SK-N-SH (cell line): ENCODE data around the gene PRKCA. TPM values are rescaled to one million over a fixed set of nuclear protein-coding genes. Genes with fewer than 3 reads are reported as not detected.

Source experiments
- CTCF ChIA-PET: fragments of 300-600, 350-600 bp; formaldehyde crosslinking; extraction: SDS; loops from one replicate; lab custom pipeline; 2021; lab: Yijun Ruan, JAX
- POLR2A ChIA-PET: fragments of 350-600 bp; sonication (Branson Sonifier 250); formaldehyde crosslinking; extraction: SDS; loops from one replicate; lab custom pipeline; 2020; ENCODE audit warnings: antibody characterized with exemption, inconsistent platforms; lab: Yijun Ruan, JAX
- DNase-seq: peaks from one replicate; pipeline ENCODE4 v3.0.0; 2012
- H2AFZ ChIP-seq: fragments of 200-600 bp; sonication (generic); 2 replicates; pipeline ENCODE4 v1.8.1; 2016; ENCODE audit warnings: antibody characterized with exemption, mild to moderate bottlenecking, low read depth
- H3F3A ChIP-seq: fragments of 200-600 bp; sonication (generic); replicated peaks from 2 replicates; pipeline ENCODE3; 2016; ENCODE audit warnings: antibody characterized with exemption, mild to moderate bottlenecking; ENCODE audit not compliant: insufficient read depth
- H3K27ac ChIP-seq, 2 experiments: fragments of 200-500 bp in 1 of 2; fragments of 200-600 bp in 1 of 2; sonication (Bioruptor generic) in 1 of 2; sonication (generic), shearing (Covaris generic) in 1 of 2; 2 replicates each; pipeline versions ENCODE4 v1.5.1 to v1.6.1; 2014 to 2016; ENCODE audit warnings: low read depth in 2 of 2, inconsistent platforms in 1 of 2, low read length in 1 of 2, mild to moderate bottlenecking in 1 of 2, mixed read lengths in 1 of 2
- H3K27me3 ChIP-seq: fragments of 200-600 bp; sonication (generic), shearing (Covaris generic); 2 replicates; pipeline ENCODE4 v1.6.1; 2016; ENCODE audit warnings: mixed run types; ENCODE audit not compliant: insufficient read depth
- H3K36me3 ChIP-seq, 2 experiments: fragments of 200-500 bp in 1 of 2; fragments of 200-600 bp in 1 of 2; sonication (Bioruptor generic) in 1 of 2; sonication (generic) in 1 of 2; replicated peaks in 1 of 2; 2 replicates each; pipeline versions ENCODE3 to v1.5.1; 2014 to 2016; ENCODE audit warnings: low read length in 1 of 2, mild to moderate bottlenecking in 1 of 2; ENCODE audit not compliant: insufficient read depth in 2 of 2, control insufficient read depth in 1 of 2
- H3K4me1 ChIP-seq, 2 experiments: fragments of 200-500 bp in 1 of 2; fragments of 200-600 bp in 1 of 2; sonication (Bioruptor generic) in 1 of 2; sonication (generic), shearing (Covaris generic) in 1 of 2; 2 replicates each; pipeline versions ENCODE4 v1.5.1 to v1.6.1; 2014 to 2016; ENCODE audit warnings: low read depth in 1 of 2, low read length in 1 of 2, mixed run types in 1 of 2; ENCODE audit not compliant: insufficient read depth in 2 of 2, control insufficient read depth in 1 of 2
- H3K4me2 ChIP-seq: fragments of 200-600 bp; sonication (generic), shearing (Covaris generic); 2 replicates; pipeline ENCODE4 v1.6.1; 2017; ENCODE audit warnings: mixed run types
- H3K4me3 ChIP-seq, 2 experiments: fragments of 200-500 bp in 1 of 2; fragments of 200-600 bp in 1 of 2; sonication (Bioruptor generic) in 1 of 2; sonication (generic), shearing (Covaris generic) in 1 of 2; 2 replicates each; pipeline versions ENCODE4 v1.5.1 to v1.8.1; 2014 to 2016; ENCODE audit warnings: low read depth in 2 of 2, inconsistent platforms in 1 of 2, low read length in 1 of 2, mild to moderate bottlenecking in 1 of 2, mixed read lengths in 1 of 2, moderate library complexity in 1 of 2
- H3K79me2 ChIP-seq: fragments of 200-600 bp; sonication (generic); 2 replicates; pipeline ENCODE4 v1.8.1; 2017; ENCODE audit warnings: mild to moderate bottlenecking; ENCODE audit not compliant: insufficient read depth
- H3K9ac ChIP-seq: fragments of 200-600 bp; sonication (generic); 2 replicates; pipeline ENCODE4 v1.6.1; 2017; ENCODE audit warnings: mixed run types
- H3K9me2 ChIP-seq: fragments of 200-600 bp; sonication (generic); 2 replicates; pipeline ENCODE4 v1.6.1; 2017; ENCODE audit warnings: mixed run types
- H3K9me3 ChIP-seq: fragments of 200-600 bp; sonication (generic); 2 replicates; pipeline ENCODE4 v1.6.1; 2017; ENCODE audit warnings: mixed run types, mild to moderate bottlenecking, moderate library complexity
- H4K20me1 ChIP-seq: fragments of 200-600 bp; sonication (generic); 2 replicates; pipeline ENCODE4 v1.6.1; 2017; ENCODE audit warnings: mild to moderate bottlenecking, mixed run types; ENCODE audit not compliant: insufficient read depth
- CHD2 ChIP-seq: fragments of 150-350 bp; IDR thresholded peaks from 2 replicates; pipeline ENCODE4 v1.6.1; 2018; ENCODE audit warnings: low read length; ENCODE audit not compliant: partially characterized antibody
- EZH2phosphoT487 ChIP-seq: fragments of 200-600 bp; sonication (generic); IDR thresholded peaks from 2 replicates; pipeline ENCODE4 v1.6.1; 2017; ENCODE audit warnings: low read depth, mixed run types, mild to moderate bottlenecking, antibody characterized with exemption, moderate library complexity, borderline replicate concordance
- FOSL2 ChIP-seq: IDR thresholded peaks from 2 replicates; pipeline ENCODE4 v1.4.0; 2012; ENCODE audit warnings: low read depth, mild to moderate bottlenecking, moderate library complexity, borderline replicate concordance
- GABPA ChIP-seq: IDR thresholded peaks from 2 replicates; pipeline ENCODE4 v1.4.0; 2012; ENCODE audit warnings: low read depth, mild to moderate bottlenecking
- JUND ChIP-seq: IDR thresholded peaks from 2 replicates; pipeline ENCODE4 v1.4.0; 2012
- MAX ChIP-seq: IDR thresholded peaks from 2 replicates; pipeline ENCODE4 v1.4.0; 2012; ENCODE audit warnings: low read depth
- MEF2A ChIP-seq: IDR thresholded peaks from 2 replicates; pipeline ENCODE4 v1.4.0; 2012; ENCODE audit warnings: low read depth, borderline replicate concordance
- POLR2AphosphoS5 ChIP-seq: IDR thresholded peaks from 2 replicates; pipeline ENCODE4 v1.6.1; 2012; ENCODE audit warnings: low read depth, low read length
- RAD21 ChIP-seq: IDR thresholded peaks from 2 replicates; pipeline ENCODE4 v1.6.1; 2012; ENCODE audit warnings: mild to moderate bottlenecking, low read length
- RCOR1 ChIP-seq: fragments of 150-350 bp; IDR thresholded peaks from 2 replicates; pipeline ENCODE4 v1.6.1; 2017; ENCODE audit warnings: antibody characterized with exemption, low read length
- RFX5 ChIP-seq: IDR thresholded peaks from 2 replicates; pipeline ENCODE4 v1.6.1; 2012; ENCODE audit warnings: mild to moderate bottlenecking, improper control_type of control experiment, low read length
- SIN3A ChIP-seq: IDR thresholded peaks from 2 replicates; pipeline ENCODE4 v1.6.1; 2012; ENCODE audit warnings: low read depth, mild to moderate bottlenecking, low read length, moderate library complexity, borderline replicate concordance
- SMC3 ChIP-seq: IDR thresholded peaks from 2 replicates; pipeline ENCODE4 v1.6.1; 2012; ENCODE audit warnings: low read depth, low read length, improper control_type of control experiment
- TCF12 ChIP-seq: IDR thresholded peaks from 2 replicates; pipeline ENCODE4 v1.4.0; 2012
- YY1 ChIP-seq: IDR thresholded peaks from 2 replicates; pipeline ENCODE4 v1.4.0; 2012; ENCODE audit warnings: low read depth, mild to moderate bottlenecking
- ZBTB33 ChIP-seq: IDR thresholded peaks from 2 replicates; pipeline ENCODE4 v1.4.0; 2012; ENCODE audit warnings: low read depth, borderline replicate concordance
- WGBS: methylation state at CpG from one replicate; pipeline ENCODE4 v1.1.6; 2017; ENCODE audit warnings: low lambda C conversion rate; 5-methylcytosine and 5-hydroxymethylcytosine counted together
- polyA plus RNA-seq, 3 experiments: library from polyadenylated mRNA; depleted of rRNA; stranded (reverse); fragments of >200 nt; gene quantifications; 2 replicates each; pipeline ENCODE4 v1.2.3, GENCODE V29; 2012
- TF ChIP-seq, protein P1 (sequence below): fragments of 200-600 bp; sonication (generic); IDR thresholded peaks from 2 replicates; pipeline ENCODE4 v1.6.1; 2017; ENCODE audit warnings: antibody characterized with exemption, mild to moderate bottlenecking, moderate library complexity
- TF ChIP-seq, protein P2 (sequence below): IDR thresholded peaks from 2 replicates; pipeline ENCODE4; 2012

The PRKCA gene
- polyA plus RNA-seq, 1 of the 3 experiments (the other 2 are of a cell fraction), result 108 TPM

DNA sequence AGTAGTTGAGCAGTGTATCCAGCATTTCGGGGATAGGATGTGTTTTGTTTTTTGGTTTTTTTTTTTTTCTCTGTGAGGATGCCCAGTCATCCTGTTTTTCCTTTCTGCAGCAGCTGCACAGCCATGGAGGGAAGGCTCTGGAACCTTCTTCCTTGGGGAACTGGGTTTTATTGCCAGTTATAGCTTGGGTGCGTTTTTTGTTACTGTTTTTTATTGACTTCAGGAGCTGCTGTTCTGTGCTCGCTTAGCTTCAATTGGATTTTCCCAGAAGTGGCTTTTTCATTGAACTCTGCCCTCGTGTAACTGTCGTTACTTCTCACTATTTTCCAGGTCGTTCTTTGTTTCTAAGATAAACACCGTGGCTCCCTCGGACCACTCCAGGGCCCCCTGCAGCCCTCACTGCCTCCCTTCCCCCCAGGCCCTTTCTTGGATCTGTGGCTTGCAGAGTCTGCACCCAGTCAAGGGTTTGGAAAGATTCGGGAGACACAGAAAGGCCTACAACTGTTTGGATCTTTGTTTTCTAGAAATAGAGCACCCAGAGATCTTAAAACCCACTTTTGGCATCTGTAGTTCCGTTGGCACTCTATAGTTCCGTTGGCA lies 412.8 kb downstream of the PRKCA start:
- Histone ChIP-seq H3F3A (peaks cover 13% of the 10 kb centered on the region), H3K9me2 (no peaks in the 10 kb centered on the region), H3K36me3 (peaks cover 51 to 56% of the 10 kb centered on the region in 2 experiments), H3K4me2 (no peak overlapping the region), H3K9ac (no peak overlapping the region), H3K4me3 (no peak overlapping the region), H4K20me1 (0 out of 2 replicates have a peak, but pooled peaks cover 5% of the 10 kb centered on the region), H3K27ac (no peak overlapping the region), H3K9me3 (no peaks in the 10 kb centered on the region), H2AFZ (no peak overlapping the region), H3K27me3 (no peaks in the 10 kb centered on the region), H3K4me1 (peaks cover 0 to 22% of the 10 kb centered on the region in 2 experiments; a peak in 1 of 4 replicates), H3K79me2 (no peaks in the 10 kb centered on the region)
- WGBS, result 79% methylated on average over 11 of the region's 11 CpGs
- no peak for DNase-seq
- TF ChIP-seq ZBTB33 (no peak), MEF2A (no peak), RCOR1 (no peak), GABPA (no peak), RAD21 (no peak), SMC3 (no peak), SIN3A (no peak), MAX (no peak), RFX5 (no peak), FOSL2 (no peak), YY1 (no peak), TCF12 (no peak), JUND (no peak), EZH2phosphoT487 (no peak), POLR2AphosphoS5 (no peak), CHD2 (no peak)
- TF ChIP-seq, protein P1, sequence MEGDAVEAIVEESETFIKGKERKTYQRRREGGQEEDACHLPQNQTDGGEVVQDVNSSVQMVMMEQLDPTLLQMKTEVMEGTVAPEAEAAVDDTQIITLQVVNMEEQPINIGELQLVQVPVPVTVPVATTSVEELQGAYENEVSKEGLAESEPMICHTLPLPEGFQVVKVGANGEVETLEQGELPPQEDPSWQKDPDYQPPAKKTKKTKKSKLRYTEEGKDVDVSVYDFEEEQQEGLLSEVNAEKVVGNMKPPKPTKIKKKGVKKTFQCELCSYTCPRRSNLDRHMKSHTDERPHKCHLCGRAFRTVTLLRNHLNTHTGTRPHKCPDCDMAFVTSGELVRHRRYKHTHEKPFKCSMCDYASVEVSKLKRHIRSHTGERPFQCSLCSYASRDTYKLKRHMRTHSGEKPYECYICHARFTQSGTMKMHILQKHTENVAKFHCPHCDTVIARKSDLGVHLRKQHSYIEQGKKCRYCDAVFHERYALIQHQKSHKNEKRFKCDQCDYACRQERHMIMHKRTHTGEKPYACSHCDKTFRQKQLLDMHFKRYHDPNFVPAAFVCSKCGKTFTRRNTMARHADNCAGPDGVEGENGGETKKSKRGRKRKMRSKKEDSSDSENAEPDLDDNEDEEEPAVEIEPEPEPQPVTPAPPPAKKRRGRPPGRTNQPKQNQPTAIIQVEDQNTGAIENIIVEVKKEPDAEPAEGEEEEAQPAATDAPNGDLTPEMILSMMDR, result no peak
- TF ChIP-seq, protein P2, sequence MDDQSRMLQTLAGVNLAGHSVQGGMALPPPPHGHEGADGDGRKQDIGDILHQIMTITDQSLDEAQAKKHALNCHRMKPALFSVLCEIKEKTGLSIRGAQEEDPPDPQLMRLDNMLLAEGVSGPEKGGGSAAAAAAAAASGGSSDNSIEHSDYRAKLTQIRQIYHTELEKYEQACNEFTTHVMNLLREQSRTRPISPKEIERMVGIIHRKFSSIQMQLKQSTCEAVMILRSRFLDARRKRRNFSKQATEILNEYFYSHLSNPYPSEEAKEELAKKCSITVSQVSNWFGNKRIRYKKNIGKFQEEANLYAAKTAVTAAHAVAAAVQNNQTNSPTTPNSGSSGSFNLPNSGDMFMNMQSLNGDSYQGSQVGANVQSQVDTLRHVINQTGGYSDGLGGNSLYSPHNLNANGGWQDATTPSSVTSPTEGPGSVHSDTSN, result no peak
- CTCF ChIA-PET, result interaction anchor here (0.6 to 22.6 kb wide), 25 partner anchors 9 to 992 kb away, joined by 3 to 460 read pairs (median 4); no protein-coding TSS in a partner anchor
- POLR2A ChIA-PET, result no interaction called here
